Measurements from ENCODE around the gene CRIM1.

- no peak for TF ChIP-seq CTCF (conservative IDR thresholded peaks at IDR 0.05)
- no peak for TF ChIP-seq ZFX (IDR thresholded peaks at IDR 0.05)
Observed at GRCh38 chr2:36373149-36373926, 17.8 kb downstream of the CRIM1 start.

Measured in C4-2B (cell line).